ENCODE data around the gene DAGLB. TPM values are rescaled to one million over a fixed set of nuclear protein-coding genes. Genes with fewer than 3 reads are reported as not detected.

DAGLB gene
- polyA plus RNA-seq, 1 donor (not counting 4 experiments of a cell fraction or from before 2014, with no cell fraction given): 15.5 TPM

DNA sequence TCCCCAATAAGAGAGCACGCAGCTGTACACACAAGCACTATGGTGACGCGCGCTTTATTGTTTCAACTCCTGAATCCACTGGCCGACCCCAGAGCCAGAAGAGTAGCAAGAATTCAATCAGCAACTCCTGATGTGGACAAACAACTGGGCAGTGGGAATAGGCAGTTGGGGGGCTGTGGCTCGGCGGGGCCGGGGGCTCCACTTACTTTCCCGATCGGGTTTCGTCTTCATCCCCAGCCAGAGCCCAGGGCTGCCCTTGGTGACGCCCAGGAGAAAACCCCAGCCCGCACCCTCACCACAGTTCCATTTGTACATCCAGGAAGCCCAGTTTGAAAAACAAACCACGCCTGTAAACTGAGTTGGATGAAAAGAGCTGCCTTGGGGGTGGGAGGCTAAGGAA, 38.7 kb downstream of the DAGLB start:
- Histone ChIP-seq H4K20me1 (ENCODE audit: control insufficient read depth, extremely low read depth, insufficient read depth, low read length) (no peaks in the 10 kb centered on the region), H3K9me3 (ENCODE audit: control insufficient read depth, low read depth, low read length) (no peaks in the 10 kb centered on the region)

DNA sequence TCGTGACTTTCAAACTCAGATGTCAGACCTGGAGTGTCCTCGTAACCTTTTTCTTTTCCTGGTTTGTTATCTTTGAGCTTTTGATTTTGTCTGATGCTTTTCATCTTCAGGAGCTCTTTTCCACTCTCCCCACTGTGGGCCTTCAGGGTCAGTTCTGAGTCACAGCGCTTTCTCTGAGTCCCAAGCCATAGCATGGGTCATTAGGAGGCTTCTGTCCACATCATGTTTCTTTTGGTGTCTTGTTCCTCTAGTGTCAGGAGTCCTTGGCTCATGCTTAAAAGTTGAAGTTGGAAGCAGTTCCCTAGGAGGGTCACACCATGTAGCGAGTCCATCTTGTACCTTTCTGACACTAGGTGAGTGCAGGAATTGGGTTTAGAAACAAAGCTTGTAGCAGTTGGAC, 40.3 kb downstream of the DAGLB start:
- no peak overlapping the region for H3K9ac ChIP-seq (ENCODE audit: control insufficient read depth, extremely low read depth, insufficient read depth, low read length)
- H2AFZ ChIP-seq (ENCODE audit: control insufficient read depth, low read length): no peak overlapping the region
- peaks cover 19% of the 10 kb centered on the region for H3K4me1 ChIP-seq (ENCODE audit: control insufficient read depth, extremely low read depth, insufficient read depth, low read length)
- dilution Hi-C loops (cut with MboI; ENCODE audit: extremely low pct_ligation_motif_present, low sequenced_read_pairs): no loop called here
- no peaks in the 10 kb centered on the region for H4K20me1 ChIP-seq (ENCODE audit: control insufficient read depth, extremely low read depth, insufficient read depth, low read length)
- DNase-seq (ENCODE audit: low read depth, low spot score) (no peak), FAIRE-seq (no peak)
- no peaks in the 10 kb centered on the region for H3K9me3 ChIP-seq (ENCODE audit: control insufficient read depth, low read depth, low read length)
- H3K4me3 ChIP-seq (ENCODE audit: control insufficient read depth in 2 of 3, extremely low read depth in 1 of 3, insufficient read depth in 2 of 3, low read depth in 1 of 3, low read length in 3 of 3): no peak overlapping the region
- H3K27me3 ChIP-seq (ENCODE audit: control insufficient read depth, extremely low read depth, insufficient read depth, low read length): no peaks in the 10 kb centered on the region
- no peak for TF ChIP-seq EZH2 (IDR thresholded peaks at IDR 0.05; ENCODE audit: low read length)
- TF ChIP-seq, protein P1, sequence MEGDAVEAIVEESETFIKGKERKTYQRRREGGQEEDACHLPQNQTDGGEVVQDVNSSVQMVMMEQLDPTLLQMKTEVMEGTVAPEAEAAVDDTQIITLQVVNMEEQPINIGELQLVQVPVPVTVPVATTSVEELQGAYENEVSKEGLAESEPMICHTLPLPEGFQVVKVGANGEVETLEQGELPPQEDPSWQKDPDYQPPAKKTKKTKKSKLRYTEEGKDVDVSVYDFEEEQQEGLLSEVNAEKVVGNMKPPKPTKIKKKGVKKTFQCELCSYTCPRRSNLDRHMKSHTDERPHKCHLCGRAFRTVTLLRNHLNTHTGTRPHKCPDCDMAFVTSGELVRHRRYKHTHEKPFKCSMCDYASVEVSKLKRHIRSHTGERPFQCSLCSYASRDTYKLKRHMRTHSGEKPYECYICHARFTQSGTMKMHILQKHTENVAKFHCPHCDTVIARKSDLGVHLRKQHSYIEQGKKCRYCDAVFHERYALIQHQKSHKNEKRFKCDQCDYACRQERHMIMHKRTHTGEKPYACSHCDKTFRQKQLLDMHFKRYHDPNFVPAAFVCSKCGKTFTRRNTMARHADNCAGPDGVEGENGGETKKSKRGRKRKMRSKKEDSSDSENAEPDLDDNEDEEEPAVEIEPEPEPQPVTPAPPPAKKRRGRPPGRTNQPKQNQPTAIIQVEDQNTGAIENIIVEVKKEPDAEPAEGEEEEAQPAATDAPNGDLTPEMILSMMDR (optimal IDR thresholded peaks at IDR 0.05 in 1 of 3, IDR thresholded peaks at IDR 0.05 in 1 of 3, conservative IDR thresholded peaks at IDR 0.05 in 1 of 3; ENCODE audit: extremely low read depth in 1 of 3, insufficient read depth in 2 of 3, low read length in 3 of 3): no peak
- H3K4me2 ChIP-seq (ENCODE audit: control insufficient read depth, extremely low read depth, insufficient read depth, low read depth, low read length): no peak overlapping the region
- H3K36me3 ChIP-seq (ENCODE audit: control insufficient read depth in 2 of 2, extremely low read depth in 1 of 2, insufficient read depth in 2 of 2, low read length in 2 of 2): peaks cover 36 to 45% of the 10 kb centered on the region in 2 experiments
- H3K9me1 ChIP-seq (ENCODE audit: control insufficient read depth, extremely low read depth, insufficient read depth, low read length): no peaks in the 10 kb centered on the region
- no peak overlapping the region for H3K27ac ChIP-seq (ENCODE audit: control insufficient read depth, insufficient read depth, low read length)
- H3K79me2 ChIP-seq (ENCODE audit: control insufficient read depth, insufficient read depth, low read length): peaks cover 9% of the 10 kb centered on the region

More for the DNA sequence above, 38.7 kb downstream of the DAGLB start:
- Histone ChIP-seq H3K4me1 (ENCODE audit: control insufficient read depth, extremely low read depth, insufficient read depth, low read length) (peaks cover 5% of the 10 kb centered on the region), H3K27ac (ENCODE audit: control insufficient read depth, insufficient read depth, low read length) (no peak overlapping the region), H3K9me1 (ENCODE audit: control insufficient read depth, extremely low read depth, insufficient read depth, low read length) (no peaks in the 10 kb centered on the region), H3K9ac (ENCODE audit: control insufficient read depth, extremely low read depth, insufficient read depth, low read length) (no peak overlapping the region), H3K79me2 (ENCODE audit: control insufficient read depth, insufficient read depth, low read length) (peaks cover 5% of the 10 kb centered on the region), H2AFZ (ENCODE audit: control insufficient read depth, low read length) (no peak overlapping the region), H3K4me3 (ENCODE audit: control insufficient read depth in 2 of 3, extremely low read depth in 1 of 3, insufficient read depth in 2 of 3, low read depth in 1 of 3, low read length in 3 of 3) (no peak overlapping the region), H3K27me3 (ENCODE audit: control insufficient read depth, extremely low read depth, insufficient read depth, low read length) (no peaks in the 10 kb centered on the region), H3K4me2 (ENCODE audit: control insufficient read depth, extremely low read depth, insufficient read depth, low read depth, low read length) (no peak overlapping the region), H3K36me3 (ENCODE audit: control insufficient read depth in 2 of 2, extremely low read depth in 1 of 2, insufficient read depth in 2 of 2, low read length in 2 of 2) (peaks cover 42 to 44% of the 10 kb centered on the region in 2 experiments)
- TF ChIP-seq EZH2 (IDR thresholded peaks at IDR 0.05; ENCODE audit: low read length): no peak
- TF ChIP-seq, protein P1 (optimal IDR thresholded peaks at IDR 0.05 in 1 of 3, IDR thresholded peaks at IDR 0.05 in 1 of 3, conservative IDR thresholded peaks at IDR 0.05 in 1 of 3; ENCODE audit: extremely low read depth in 1 of 3, insufficient read depth in 2 of 3, low read length in 3 of 3): no peak
- FAIRE-seq (no peak), DNase-seq (ENCODE audit: low read depth, low spot score) (no peak)
- dilution Hi-C loops (cut with MboI; ENCODE audit: extremely low pct_ligation_motif_present, low sequenced_read_pairs): no loop called here
